HG03064 (cell line): ENCODE data around the gene DTX3.
"Not testable (repeated sequence)": the region's sequence is repeated elsewhere in the genome, so short reads cannot be mapped to it uniquely, and the experiment has no call there.

Experiments used
- ATAC-seq: cut with Tn5 transposase; IDR thresholded peaks from one replicate; pipeline ENCODE4 v1.9.1; 2021; ENCODE audit warnings: low read depth; ENCODE audit not compliant: unreplicated experiment

Gene DTX3

DNA sequence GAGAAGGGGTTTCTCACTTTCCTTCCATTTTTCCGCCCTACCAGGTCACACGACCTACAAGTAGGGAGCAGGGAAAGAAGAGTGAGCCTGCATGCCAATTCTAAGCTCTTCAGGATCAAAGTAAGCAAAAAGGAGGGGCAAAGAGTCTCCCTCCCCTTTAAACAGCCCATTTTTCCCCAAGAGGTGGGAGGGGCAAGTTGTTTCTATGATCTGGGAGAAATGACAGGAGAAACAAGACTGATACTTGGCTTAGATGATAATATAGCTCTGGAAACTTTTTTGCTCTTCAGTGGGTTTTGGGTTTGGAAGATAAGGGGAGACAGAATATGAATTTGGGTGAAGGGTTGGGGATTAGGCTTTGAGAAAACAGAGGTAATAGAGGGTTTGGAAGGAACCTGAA is 1.8 kb downstream of the DTX3 start:
- no peak for ATAC-seq

DNA sequence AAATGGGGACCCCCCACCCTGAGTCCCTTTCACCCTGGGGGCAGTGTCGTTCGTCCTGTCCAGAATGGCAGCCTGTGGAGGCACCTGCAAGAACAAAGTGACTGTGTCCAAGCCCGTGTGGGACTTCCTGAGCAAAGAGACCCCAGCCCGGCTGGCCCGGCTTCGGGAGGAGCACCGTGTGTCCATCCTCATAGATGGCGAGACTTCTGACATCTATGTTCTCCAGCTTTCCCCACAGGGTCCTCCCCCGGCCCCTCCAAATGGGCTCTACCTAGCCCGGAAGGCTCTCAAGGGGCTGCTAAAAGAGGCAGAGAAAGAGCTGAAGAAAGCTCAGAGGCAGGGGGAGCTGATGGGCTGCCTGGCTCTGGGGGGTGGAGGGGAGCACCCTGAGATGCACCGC is 2.2 kb downstream of the DTX3 start:
- ATAC-seq = no peak

DNA sequence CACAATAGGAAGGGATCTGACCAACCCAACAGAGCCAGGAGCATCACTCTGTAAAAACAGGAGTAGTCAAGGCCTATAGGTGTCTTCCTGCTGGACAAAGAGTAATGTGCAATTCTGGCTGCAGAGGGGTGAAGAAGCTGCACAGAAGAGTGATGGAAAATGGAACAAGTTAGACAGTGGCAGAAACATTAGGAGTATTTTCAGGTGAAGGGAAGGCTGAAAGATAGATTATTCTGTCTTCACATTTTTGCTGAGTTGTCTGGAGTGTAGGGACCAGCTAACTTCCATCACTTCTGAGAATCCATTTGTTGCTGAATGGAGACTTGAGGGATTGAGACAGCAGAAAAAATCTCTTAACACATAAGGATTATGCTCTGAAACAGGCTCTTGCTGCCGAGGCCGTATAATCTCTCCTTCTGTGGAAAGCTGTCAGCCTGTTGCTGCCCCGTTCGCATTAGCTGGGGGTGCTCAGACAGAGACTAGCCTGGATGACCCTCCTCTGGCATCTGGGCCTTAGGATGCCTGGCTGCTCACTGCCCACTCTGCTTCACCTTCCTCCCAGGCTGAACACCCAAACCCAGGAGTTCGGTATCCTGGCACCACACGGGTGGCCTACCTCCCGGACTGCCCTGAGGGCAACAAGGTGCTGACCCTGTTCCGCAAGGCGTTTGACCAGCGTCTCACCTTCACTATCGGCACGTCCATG is 3.5 kb downstream of the DTX3 start:
- no peak for ATAC-seq

DNA sequence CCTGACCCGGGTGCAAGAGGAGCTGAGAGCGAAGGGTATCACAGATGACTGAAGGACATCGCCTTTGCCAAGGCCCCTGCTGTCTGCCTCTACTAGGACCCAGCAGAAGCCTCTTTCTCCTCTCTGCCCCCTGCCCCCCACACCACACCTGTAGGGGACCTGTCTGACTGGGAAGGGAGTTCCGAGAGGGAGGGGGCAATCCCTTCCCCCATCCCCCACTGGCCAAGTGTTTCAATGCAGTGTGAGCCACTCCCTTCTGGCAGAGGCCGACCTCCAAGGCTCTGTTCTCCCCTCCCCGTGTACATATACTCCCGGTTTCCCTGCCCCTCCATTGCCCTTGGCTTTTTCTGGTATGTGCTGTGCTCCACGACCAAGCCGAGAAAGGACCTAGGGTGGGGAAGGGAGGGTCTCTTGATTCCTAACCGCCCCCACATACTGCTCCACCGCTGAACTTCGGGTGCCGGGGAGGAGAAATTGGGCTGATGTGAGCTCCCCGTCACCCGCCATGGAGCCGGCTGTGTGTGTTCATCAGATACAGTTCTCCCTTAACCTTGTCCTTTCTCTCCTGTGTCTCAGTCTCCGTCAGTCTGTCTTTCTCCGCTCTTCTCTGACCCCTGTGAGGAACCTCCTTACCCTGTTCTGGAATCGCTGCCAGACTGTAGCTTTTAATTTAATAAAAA is 4.6 kb downstream of the DTX3 start:
- ATAC-seq = no peak

DNA sequence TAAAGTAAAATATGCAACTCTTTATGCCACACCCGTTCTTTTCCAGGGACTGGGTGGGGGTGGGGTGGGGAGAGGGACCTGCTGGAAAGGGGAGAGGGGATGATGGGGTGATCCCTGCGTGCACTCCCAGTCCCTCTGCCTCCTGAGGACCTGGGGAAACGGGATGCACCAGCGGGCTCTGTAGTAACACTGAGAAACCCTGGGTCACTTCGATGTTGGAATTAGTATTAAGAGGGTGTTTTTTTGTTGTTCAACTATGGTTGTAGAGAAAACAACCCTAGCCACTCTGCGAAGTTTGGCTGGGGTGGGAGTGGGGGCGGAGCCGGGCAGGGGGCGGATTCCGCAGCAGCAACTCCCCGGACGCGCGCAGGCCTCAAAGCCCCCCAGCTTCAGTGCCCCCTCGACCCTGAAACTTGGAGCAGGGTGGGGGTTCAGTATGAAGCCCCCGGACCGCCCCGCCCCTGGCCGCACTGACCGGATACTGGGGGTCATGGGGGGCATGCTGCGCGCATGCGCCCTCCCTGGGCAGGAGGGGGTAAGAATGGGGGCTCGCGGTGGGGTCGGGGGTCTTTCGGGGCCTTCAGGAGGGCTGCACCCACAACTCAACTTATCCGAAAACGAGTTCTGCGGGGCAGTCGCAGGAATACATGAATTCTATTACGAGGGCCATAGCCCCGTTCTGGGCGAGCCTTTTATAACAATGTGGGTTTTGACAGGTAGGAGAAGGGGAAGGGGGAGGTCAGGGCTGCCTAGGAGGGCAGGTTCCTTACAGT is 5.3 kb downstream of the DTX3 start:
- no peak for ATAC-seq

DNA sequence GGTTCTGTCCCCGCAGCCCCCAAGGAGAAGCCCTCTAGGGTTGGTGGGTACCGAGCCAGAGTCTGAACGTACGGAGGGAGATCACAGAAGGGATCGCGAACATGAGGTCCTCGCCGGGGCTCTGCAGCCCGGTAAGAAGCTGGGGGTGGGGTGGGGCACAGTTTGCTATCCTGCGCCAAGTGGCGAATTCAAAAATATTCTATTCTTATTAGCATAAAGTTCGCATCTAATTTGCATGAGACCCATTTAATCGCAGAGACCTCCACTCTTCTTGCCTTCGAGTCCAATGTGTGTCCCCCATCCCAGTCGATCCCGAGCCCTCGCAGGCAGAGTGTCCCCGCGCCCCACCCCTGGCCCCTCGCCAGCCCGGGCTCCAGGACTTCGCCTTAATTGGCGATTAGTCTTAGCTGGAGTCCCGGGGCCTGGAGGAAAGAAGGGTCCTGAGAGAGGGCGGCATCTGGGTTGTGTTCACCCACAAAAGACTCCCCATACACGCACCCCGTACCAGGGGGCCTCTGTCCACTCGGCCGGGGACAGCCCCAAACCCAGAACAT is 6.0 kb downstream of the DTX3 start:
- no peak for ATAC-seq

DNA sequence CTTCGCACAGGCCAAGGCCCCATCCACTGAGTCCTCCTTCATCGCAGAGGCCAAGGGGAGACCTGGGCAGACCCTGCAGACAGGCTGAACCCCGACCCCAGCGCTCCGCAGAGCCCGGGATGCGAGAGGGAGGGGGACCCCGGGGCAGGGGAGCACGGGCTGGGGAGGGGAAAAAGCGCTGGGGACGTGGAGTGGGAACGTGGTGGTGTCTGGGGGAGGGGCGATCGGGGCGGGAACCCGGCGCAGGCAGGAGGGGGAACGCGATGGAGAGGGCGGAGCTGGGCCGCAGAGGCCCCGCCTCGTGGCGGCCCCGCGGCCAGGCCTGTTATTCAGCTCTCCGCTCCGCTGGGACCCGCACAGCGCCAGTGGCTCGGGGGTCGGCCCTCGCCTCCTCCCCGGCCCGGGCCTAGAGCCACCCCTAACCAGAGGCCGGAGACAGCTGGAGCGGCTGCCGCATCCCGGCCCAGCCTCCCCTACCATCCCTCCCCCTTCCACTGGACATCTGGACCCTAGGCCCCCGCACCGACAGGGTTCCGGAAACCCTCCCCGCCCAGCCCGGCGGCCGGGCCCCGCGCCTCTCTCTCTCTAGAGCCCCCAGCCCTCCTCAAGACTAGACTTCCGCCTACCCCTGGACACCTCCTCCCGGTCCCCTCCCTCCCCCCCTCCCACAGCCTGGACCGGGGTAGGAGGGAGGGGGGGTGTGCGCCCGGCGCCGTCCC is 6.6 kb downstream of the DTX3 start, which contains the start of gene ARHGEF25:
TSS of gene ARHGEF25 (plus strand) at position 328 of the 719 bp plus-strand sequence. CDS start 460 bp downstream, outside the sequence.
- ATAC-seq = no peak

DNA sequence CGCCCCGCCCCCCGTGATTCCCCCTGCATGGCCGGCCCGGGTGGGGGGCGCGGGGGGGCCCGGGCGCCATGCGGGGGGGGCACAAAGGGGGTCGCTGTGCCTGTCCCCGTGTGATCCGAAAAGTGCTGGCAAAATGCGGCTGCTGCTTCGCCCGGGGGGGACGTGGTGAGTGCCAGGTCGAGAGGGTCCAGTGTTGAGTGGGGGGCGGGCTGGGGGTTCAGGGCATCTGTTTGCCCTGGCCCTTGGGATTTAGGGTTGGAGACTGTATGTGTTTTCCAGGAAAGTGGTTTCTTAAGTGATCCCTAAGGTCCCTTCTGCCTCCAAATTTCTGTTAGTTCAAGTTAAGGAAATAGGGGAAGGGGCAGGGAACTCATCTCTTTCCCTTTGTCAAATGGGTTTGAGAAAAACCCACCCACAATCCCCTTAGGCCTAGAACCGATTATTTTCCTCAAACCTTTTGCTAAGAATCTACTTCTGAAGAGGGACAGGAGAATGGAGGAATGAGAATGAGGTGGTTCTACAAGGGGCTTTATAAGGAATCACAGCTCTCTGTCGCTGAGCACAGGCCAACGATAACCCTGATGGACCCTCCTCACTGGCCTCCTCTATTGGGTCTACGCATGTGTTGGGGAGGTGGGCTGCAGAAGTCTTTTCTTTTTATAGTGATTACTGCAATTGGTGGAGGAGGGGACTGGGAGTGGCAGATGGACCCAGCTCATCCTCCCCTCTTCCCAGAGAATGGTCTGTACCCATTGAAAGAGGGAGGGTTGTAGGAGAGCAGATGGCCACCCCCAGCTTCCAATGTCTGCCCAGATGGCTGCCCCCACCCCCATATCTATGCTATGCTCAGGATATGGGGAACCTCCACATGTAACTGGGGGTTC is 7.4 kb downstream of the DTX3 start:
- no peak for ATAC-seq

DNA sequence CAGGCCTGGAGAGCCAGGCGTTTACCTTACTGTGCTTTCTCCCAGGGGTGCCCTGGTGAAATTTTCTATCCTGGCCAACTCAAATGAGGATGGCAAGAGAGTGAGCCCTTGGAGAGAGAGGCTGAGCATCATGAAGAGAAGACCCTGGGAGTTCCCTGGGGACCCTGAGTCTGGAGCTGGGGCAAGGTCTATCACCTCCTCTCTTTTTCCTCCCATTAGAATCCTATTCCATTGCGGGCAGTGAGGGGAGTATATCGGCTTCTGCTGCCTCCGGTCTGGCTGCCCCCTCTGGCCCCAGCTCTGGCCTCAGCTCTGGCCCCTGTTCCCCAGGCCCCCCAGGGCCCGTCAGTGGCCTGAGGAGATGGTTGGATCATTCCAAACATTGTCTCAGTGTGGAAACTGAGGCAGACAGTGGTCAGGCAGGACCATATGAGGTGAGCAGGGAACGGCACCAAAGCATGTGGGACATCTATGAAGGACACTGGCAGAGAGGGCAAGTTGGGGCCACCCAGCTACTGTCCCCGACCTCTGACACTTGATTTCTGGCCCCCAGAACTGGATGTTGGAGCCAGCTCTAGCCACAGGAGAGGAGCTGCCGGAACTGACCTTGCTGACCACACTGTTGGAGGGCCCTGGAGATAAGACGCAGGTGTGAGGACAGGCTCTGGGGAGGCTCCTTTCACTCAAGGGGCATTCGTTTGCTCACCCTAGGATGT is 8.2 kb downstream of the DTX3 start:
- no peak for ATAC-seq

DNA sequence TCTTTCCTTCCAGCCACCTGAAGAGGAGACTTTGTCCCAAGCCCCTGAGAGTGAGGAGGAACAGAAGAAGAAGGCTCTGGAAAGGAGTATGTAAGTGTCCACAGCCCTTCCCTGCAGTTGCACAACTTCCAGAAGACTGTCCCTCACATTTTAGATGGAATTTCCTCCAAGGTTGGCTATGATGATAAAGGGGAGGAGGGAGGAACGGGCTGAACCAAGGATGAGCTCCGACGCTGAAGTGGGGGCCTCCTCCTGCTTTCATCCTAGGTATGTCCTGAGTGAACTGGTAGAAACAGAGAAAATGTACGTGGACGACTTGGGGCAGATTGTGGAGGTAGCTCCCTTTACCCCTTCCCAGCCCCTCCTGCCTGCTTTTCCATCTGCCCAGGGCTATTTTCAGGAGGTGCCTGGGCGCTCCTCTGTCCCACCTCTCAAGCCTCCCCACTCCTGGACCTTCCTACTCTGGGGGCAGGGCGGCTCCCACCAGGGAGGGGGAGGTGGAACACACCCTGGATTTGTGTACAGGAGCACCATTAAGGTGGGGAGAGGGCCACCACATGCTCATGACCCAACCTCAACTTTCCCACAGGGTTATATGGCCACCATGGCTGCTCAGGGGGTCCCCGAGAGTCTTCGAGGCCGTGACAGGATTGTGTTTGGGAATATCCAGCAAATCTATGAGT is 8.9 kb downstream of the DTX3 start:
- no peak for ATAC-seq

DNA sequence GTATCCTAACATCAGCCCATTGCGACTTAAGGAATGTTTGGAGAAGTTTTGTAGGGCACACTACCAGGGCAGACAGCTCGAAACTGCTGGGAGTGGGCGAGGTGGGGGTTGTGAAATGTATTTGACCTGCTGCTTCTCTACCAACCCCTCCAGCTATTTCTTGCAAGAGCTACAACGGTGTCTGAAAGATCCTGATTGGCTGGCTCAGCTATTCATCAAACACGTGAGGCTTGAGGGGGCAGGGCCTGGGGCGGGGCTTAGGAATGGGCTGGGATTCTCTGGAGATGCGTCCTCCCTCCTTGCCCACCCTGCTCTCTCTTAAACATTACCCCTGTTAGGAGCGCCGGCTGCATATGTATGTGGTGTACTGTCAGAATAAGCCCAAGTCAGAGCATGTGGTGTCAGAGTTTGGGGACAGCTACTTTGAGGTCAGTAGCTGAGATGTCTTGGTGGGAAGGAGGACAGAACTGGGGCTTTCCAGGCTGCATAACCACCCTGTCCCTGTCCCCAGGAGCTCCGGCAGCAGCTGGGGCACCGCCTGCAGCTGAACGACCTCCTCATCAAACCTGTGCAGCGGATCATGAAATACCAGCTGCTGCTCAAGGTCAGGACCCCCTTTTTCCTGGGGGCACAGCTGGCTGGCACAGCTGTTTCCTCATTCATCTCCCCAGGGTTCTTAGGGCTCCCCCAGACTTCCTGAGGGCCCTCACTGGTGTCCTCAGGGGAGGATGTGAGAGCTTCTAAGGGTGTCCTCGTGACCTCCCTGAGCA is 9.7 kb downstream of the DTX3 start:
- ATAC-seq = peak; percentile 53

DNA sequence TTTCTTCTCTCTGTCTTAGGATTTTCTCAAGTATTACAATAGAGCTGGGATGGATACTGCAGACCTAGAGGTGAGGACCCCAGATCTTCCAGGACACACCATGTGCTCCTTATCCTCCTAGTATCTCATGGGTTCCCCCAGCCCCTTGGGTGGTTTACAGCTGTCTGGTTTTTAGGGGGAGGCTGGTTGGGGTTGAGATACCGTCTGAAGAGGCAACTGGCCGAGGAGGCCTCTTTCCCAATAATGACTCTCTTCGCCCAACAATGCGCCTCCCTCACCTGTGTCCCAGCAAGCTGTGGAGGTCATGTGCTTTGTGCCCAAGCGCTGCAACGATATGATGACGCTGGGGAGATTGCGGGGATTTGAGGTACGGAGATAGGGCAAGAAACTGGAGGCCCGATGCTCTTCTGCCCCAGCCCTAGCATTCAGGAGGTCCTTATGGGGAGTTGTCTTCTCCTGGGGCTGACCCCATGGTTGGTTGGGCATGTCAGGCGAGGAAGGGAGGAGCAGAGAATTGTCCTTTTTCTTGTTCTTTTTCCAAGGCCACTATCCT is 10.4 kb downstream of the DTX3 start:
- ATAC-seq = no peak

DNA sequence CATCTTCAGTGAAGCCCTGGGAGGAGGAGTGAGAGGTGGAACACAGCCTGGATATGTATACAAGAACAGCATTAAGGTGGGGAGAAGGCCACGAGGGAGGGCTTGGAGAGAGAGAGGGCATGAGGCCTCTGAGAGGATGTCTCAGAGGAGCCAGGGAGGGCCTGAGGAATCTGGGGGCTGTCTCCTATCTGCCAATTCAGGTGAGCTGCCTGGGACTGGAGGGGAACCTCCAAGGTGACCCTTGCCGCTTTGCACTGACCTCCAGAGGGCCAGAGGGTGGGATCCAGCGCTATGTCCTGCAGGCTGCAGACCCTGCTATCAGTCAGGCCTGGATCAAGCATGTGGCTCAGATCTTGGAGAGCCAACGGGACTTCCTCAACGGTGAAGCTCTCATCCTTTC is 11.0 kb downstream of the DTX3 start:
- ATAC-seq = no peak

DNA sequence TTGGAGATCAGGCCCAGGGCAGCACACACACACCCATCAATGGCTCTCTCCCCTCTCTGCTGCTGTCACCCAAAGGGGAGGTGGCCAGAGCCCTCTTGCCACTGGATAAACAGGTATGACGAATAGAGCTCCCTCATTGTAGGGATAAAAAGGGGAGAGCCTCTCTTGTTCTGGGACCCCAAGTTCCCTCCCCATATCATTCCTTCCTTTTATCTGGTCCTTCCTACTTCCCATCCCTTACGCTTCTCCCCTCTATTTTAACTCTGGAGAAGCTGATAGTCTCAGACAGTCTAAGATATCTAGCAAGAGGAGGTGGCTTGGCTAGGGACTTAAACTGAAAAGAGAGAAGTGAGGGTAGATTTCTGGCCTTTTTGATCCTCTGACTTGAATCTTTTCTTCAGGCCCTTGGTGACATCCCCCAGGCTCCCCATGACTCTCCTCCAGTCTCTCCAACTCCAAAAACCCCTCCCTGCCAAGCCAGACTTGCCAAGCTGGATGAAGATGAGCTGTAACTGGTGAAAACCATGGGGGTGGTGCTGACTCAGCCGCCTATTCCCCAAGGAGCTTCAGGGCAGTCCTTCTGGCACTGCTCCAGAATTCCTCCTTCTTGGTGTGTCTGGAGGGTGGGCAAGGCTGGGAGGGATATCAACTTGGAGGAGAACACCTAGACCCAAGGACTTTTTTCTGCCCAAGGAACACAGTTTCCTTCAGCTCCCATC is 11.9 kb downstream of the DTX3 start:
- ATAC-seq = no peak

DNA sequence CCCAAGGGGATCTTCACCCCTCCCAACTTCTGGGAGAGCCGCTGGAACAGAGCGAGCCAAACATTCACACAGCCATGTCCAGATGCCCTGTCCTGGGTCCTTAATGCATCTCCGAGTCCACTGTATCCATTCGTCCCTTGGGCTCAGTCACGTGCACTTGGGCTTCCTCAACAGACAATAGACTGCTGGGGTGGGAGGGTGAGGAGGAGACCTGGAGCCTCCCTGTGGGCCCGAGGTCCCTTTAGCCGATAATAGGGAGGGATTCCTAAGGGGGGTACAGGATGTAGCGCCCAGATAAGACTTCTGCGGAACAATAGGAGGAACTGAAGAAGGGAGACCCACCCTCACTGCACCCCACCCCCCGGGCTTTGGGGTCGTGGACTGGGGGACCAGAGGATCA is 13.3 kb downstream of the DTX3 start:
- no peak for ATAC-seq

DNA sequence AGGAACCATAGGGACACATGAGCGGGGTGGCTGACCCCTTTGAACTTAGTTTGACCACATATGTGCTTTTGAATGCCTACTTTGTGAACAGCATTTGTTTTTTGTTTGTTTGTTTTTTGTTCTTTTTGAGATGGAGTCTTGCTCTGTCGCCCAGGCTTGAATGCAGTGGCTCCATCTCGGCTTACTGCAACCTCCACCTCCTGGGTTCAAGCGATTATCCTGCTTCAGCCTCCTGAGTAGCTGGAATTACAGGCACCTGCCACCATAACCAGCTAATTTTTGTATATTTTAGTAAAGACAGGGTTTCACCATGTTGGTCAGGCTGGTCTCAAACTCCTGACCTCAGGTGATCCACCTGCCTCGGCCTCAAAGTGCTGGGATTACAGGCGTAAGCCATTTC is 13.8 kb downstream of the DTX3 start:
- ATAC-seq = not testable (repeated sequence)

DNA sequence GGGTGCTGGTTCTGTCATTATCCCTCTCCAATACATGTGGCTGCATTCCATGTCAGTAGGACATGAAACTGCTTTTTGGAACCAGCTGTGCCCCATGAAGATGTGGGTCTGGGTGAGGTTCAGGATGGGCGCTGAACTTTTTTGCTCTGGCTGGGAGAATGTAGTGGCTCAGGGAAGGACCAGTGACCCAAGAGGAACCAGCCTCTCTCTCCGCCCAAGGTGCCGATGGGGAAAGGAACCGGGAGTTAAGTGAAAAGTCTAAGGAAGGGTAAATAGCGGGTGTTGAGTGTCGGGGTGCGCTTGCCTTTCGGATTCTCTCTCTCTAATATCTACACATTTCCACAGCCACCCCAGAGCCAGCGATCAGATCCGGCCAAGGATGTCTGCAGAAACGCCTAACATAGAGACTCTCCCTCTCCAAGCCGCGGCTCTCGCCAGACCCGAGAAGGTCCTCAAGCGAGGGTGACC is 14.4 kb downstream of the DTX3 start:
- no peak for ATAC-seq
